NT2/D1 (cell line): ENCODE measurements around the gene TNFRSF14.
A peak's percentile ranks its signal among the peaks of the same experiment; 100 is the strongest.

ENCODE experiments used
- DNase-seq: peaks from one replicate; pipeline ENCODE4 v3.0.0-alpha.2; 2011; ENCODE audit warnings: low read depth, low spot score
- H3K27me3 ChIP-seq: 2 replicates; pipeline ENCODE4 v1.6.0; 2011; ENCODE audit warnings: mild to moderate bottlenecking; ENCODE audit not compliant: insufficient read length, insufficient read depth
- H3K36me3 ChIP-seq: 2 replicates; pipeline ENCODE4 v1.6.1; 2011; ENCODE audit warnings: mild to moderate bottlenecking, low read length, mixed read lengths; ENCODE audit not compliant: insufficient read depth, insufficient read length
- H3K4me1 ChIP-seq: 2 replicates; pipeline ENCODE4 v1.5.1; 2011; ENCODE audit not compliant: insufficient read depth, insufficient read length
- H3K4me3 ChIP-seq: 2 replicates; pipeline ENCODE4 v1.5.1; 2011; ENCODE audit warnings: low read depth; ENCODE audit not compliant: insufficient read length
- H3K9ac ChIP-seq: 2 replicates; pipeline ENCODE4 v1.6.0; 2011; ENCODE audit warnings: low read depth; ENCODE audit not compliant: insufficient read length
- H3K9me3 ChIP-seq: 2 replicates; pipeline ENCODE4 v1.5.1; 2011; ENCODE audit warnings: mild to moderate bottlenecking, low read length; ENCODE audit not compliant: insufficient read depth
- SUZ12 ChIP-seq: IDR thresholded peaks from 2 replicates; pipeline ENCODE4 v1.6.1; 2011; ENCODE audit not compliant: insufficient read length, insufficient read depth; ENCODE audit errors: extremely low read depth
- YY1 ChIP-seq: IDR thresholded peaks from 2 replicates; pipeline ENCODE4 v1.6.1; 2011; ENCODE audit not compliant: insufficient read length, insufficient read depth
- ZNF274 ChIP-seq: IDR thresholded peaks from 2 replicates; pipeline ENCODE4 v1.6.1; 2011; ENCODE audit warnings: mild to moderate bottlenecking, low read depth, low read length

The TNFRSF14 gene

DNA sequence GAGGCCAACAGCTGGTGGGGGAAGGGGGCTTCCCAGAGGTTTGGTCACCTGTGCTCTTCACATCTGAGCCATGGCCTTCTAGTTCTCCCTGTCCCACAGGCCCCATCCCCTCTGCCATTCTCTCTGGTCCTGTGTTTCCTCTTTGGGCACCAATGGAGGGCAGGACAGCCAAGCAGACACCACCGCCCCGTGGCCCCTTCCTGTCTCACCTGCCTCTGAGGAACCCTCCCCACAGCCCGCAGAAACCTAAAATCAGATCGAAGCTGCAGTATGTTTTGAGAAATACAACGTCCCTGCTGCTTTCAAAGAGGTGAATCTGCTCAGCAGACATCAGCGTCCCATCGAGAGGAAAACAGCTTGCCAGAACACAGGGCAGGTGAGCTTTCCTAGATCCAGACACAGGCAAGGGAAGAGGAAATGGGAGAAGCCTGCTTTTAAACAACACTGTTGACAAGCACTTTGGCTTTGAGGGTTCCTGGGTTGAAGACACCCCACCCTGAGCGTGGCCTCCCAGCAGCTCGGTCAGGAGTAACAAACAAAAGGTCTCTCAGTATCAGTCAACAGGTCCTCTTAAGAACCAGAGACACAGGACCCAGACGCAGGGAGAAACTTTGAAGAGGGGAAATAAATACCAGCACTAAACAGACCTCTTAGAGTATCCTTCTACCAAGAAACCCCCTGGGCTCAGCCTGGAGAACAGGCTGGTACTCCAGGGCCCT lies 32.1 kb upstream of the TNFRSF14 start:
- peaks cover 36% of the 10 kb centered on the region for H3K36me3 ChIP-seq
- peak overlapping the region; percentile 21 for H3K9ac ChIP-seq
- peaks cover 20% of the 10 kb centered on the region for H3K4me1 ChIP-seq
- no peak overlapping the region for H3K4me3 ChIP-seq
- no peaks in the 10 kb centered on the region for H3K9me3 ChIP-seq
- TF ChIP-seq YY1 (no peak), ZNF274 (no peak), SUZ12 (no peak)
- no peak for DNase-seq
- H3K27me3 ChIP-seq = peaks cover 25% of the 10 kb centered on the region

DNA sequence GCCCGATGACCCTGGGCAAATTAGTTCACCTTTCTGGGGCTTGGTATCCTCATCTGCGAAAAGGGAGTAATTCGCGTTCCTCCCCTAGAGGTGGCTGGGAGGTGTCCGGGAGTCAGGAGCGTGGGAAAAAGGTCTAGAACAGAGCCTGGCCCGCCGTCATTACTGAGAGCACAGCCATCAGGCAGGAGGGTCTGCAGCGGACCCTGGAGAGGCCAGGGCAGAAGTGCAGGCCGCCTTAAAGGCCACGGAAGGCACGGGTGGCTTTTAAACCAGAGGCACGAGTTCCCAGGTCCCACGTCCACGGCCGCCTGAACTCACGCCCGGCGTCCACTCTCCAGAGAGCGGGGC lies 30.6 kb upstream of the TNFRSF14 start:
- Histone ChIP-seq H3K4me3 (peak overlapping the region; percentile 88), H3K9ac (peak overlapping the region; percentile 95)

DNA sequence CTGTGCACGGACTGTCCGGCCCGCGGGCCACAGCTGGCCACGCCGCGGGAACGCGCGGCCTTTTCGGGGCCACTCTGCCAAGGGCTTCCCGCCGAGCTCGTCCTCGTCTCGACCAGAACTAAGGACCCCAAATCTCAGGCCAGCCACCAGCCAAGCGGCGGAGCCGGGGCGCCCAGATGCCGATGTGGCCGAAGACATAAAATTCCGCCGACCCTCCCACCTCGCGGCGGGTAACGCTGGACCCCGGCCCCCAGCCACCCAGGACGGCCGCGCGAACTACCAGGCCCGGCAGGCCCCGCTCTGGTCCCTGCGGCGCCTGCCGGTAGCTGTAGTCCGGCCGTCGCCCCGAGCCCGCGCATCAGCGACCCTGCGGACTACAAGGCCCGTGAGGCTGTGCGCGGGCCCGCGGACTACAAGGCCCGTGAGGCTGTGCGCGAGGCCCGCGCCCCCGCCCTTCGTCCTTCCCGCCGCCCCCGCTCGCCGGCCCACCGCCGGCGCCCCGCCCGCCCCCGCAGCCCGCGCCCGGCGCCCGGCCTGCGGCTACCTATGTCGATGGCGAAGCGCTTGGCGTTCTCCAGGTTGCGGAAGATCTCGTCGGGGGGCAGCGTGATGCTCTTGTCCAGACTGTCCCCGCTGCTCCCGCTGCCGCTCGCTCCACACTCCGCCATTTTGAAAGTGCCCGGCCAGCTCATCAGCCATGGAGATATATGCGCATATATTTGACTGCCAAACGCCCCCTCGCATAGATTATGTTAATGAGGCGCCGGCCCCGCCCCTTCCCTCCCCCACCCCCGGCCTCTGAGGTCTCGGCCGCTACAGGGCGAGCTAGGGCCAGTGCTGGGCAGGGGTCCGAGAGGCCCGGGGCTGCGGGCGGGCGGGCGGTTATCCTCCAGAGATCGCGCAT lies 30.0 kb upstream of the TNFRSF14 start, which contains the start of gene PANK4:
Gene PANK4 (minus strand): TSS at position 677 of the 904 bp plus-strand sequence. CDS start 9 bp downstream, at position 668.
- no peak for TF ChIP-seq SUZ12
- peak; percentile 66 for TF ChIP-seq YY1
- peak; percentile 85 for DNase-seq
- H3K27me3 ChIP-seq = peaks cover 41% of the 10 kb centered on the region
- H3K9me3 ChIP-seq = no peaks in the 10 kb centered on the region
- peak within 1 kb of the TSS; percentile 88 for H3K4me3 ChIP-seq
- peaks cover 19% of the 10 kb centered on the region for H3K36me3 ChIP-seq
- H3K9ac ChIP-seq = peak within 1 kb of the TSS; percentile 95
- peaks cover 17% of the 10 kb centered on the region for H3K4me1 ChIP-seq

More for the DNA sequence above, 30.6 kb upstream of the TNFRSF14 start:
- no peak for DNase-seq
- Histone ChIP-seq H3K36me3 (peaks cover 25% of the 10 kb centered on the region), H3K9me3 (no peaks in the 10 kb centered on the region), H3K4me1 (peaks cover 20% of the 10 kb centered on the region), H3K27me3 (peaks cover 35% of the 10 kb centered on the region)
- no peak for TF ChIP-seq YY1
- TF ChIP-seq SUZ12 = no peak
- TF ChIP-seq ZNF274 = no peak

DNA sequence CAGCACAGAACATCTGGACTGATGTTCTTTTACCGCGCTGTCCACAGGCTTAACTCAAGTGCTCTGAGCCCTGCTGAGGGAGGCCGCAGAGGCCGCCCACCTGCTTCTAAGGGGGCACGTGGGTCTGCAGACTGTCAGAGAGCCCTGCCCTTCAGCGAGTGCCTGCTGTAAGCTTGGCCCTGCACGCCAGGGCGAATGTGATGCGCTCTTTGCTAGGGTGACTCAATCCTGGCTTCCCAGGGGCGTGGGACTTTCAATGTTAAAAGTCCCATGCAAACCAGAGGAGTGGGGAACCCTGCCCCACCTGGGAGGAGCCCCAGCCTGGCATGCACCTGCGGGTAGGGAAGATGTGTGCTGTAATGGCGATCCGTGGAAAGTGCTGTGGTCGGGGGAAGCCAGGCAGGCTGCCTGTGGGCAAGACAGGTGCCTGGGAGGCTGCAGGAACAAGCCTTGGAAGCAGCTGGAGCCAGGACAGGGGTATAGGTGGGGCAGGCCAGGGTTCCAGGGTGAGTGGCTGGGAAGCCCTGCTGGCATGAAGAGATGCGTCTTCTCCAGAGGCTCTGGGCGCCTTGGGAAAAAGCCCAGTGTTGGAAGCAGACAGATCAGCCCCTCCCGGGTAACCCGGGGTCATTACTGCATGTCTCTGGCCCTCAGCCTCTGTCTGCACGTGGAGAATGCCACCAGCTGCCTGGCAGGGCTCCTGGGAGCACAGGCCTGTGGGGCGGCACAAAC lies 29.2 kb upstream of the TNFRSF14 start:
- DNase-seq = no peak
- Histone ChIP-seq H3K9me3 (no peaks in the 10 kb centered on the region), H3K4me3 (peak overlapping the region; percentile 19), H3K27me3 (peaks cover 49% of the 10 kb centered on the region), H3K36me3 (peaks cover 13% of the 10 kb centered on the region), H3K4me1 (peaks cover 17% of the 10 kb centered on the region), H3K9ac (no peak overlapping the region)
- no peak for TF ChIP-seq SUZ12
- TF ChIP-seq YY1 = no peak

DNA sequence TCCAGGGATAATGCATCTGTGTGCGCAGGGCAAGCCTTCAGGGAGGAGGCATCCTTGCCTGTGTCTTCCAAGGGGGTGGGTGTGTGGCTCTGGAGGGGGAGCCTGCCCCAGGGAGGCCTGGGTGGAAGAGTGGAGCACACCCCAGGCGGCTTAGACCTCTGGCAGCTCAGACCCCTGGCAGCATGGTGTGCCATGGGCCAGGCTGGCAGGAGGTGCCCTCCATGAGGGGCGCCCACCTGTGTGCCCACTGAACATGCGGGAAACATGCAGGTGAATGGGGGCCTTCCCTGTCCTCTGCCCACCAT lies 28.7 kb upstream of the TNFRSF14 start:
- Histone ChIP-seq H3K4me1 (peaks cover 19% of the 10 kb centered on the region), H3K27me3 (peaks cover 54% of the 10 kb centered on the region), H3K36me3 (peaks cover 13% of the 10 kb centered on the region), H3K9me3 (no peaks in the 10 kb centered on the region), H3K4me3 (no peak overlapping the region), H3K9ac (no peak overlapping the region)
- TF ChIP-seq ZNF274 (no peak), YY1 (no peak), SUZ12 (no peak)
- DNase-seq = no peak

DNA sequence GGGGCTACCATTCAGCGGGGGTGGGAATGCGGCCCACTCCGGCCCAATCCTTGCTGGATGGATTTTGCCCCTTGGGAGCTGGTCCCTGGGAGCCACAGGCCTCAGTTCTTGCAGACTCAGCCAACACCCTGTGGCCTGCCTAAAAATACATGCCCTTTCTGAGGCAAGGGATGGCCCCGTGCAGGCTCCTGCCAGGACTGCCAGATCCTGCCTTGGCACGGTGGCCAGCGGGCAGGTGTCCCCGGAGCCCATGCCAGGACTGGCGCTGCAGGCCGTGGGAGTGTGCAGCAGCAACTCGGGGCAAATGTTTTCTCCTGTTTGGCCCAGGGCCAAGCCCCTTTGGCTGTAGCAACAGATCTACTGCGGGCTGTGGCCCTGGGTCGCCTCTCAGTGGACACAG lies 28.2 kb upstream of the TNFRSF14 start:
- TF ChIP-seq SUZ12 = no peak
- no peak for TF ChIP-seq YY1
- TF ChIP-seq ZNF274 = no peak
- H3K9me3 ChIP-seq = no peaks in the 10 kb centered on the region
- peaks cover 11% of the 10 kb centered on the region for H3K36me3 ChIP-seq
- H3K9ac ChIP-seq = no peak overlapping the region
- no peak overlapping the region for H3K4me3 ChIP-seq
- H3K27me3 ChIP-seq = peaks cover 59% of the 10 kb centered on the region
- no peak for DNase-seq
- H3K4me1 ChIP-seq = peaks cover 19% of the 10 kb centered on the region

DNA sequence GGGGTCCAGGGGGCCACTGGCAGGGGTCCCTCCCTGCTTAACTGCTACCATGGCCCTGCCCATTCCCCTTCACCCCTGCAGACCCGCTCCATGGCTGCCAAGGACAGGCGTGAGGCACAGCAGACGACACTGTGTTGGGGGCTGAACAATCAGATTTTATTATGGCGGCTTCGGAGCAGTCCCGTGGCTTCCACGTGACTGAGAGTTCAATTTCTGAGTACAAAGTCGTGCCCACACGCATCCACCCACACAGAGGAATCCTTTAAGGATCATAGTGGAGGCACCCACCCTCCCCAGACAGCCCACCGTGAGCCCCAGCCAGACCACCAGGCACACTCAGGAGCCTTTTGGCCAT lies 27.6 kb upstream of the TNFRSF14 start:
- H3K4me3 ChIP-seq = no peak overlapping the region
- H3K27me3 ChIP-seq = peaks cover 64% of the 10 kb centered on the region
- peaks cover 9% of the 10 kb centered on the region for H3K36me3 ChIP-seq
- TF ChIP-seq ZNF274 (no peak), YY1 (no peak), SUZ12 (no peak)
- no peak overlapping the region for H3K9ac ChIP-seq
- peaks cover 19% of the 10 kb centered on the region for H3K4me1 ChIP-seq
- H3K9me3 ChIP-seq = no peaks in the 10 kb centered on the region
- DNase-seq = no peak
